Caco-2 (cell line): ENCODE results near the gene STRADB. TPM values are rescaled to one million over a fixed set of nuclear protein-coding genes. Genes with fewer than 3 reads are reported as not detected.

Experiments used
- BruUV-seq: library from RNA; stranded (reverse); fragments of 400-500 nt; replicated peaks from 2 replicates; lab custom pipeline; 2021; lab: Mats Ljungman, UMichigan
- CTCF ChIA-PET: fragments of 300-600 bp; sonication (Branson Sonifier 250); formaldehyde crosslinking; loops from one replicate; lab custom pipeline; 2022; ENCODE audit warnings: antibody characterized with exemption; lab: Charles Lee
- POLR2A ChIA-PET: fragments of 300-600 bp; sonication (Branson Sonifier 250); formaldehyde crosslinking; loops from one replicate; lab custom pipeline; 2022; ENCODE audit warnings: antibody characterized with exemption; lab: Charles Lee
- DNase-seq, 2 experiments: peaks; one replicate each; pipeline versions ENCODE4 v3.0.0 to v3.0.0-alpha.2; 2020 to 2022
- H3K27me3 ChIP-seq: replicated peaks from 2 replicates; pipeline ENCODE4 v1.6.0; 2011; ENCODE audit warnings: low read length; ENCODE audit not compliant: control insufficient read depth, insufficient read depth
- H3K36me3 ChIP-seq: 2 replicates; pipeline ENCODE4 v1.5.1; 2011; ENCODE audit warnings: low read length; ENCODE audit not compliant: control insufficient read depth, insufficient read depth
- H3K4me1 ChIP-seq: fragments of 250-450 bp; sonication (Bioruptor Pico); 2 replicates; pipeline ENCODE4 v1.5.1; 2020; ENCODE audit warnings: mild to moderate bottlenecking
- H3K4me3 ChIP-seq: 2 replicates; pipeline ENCODE4 v1.5.1; 2011; ENCODE audit warnings: low read depth, mild to moderate bottlenecking, control low read depth, low read length
- H3K9me3 ChIP-seq: fragments of 250-450 bp; sonication (Bioruptor Pico); 2 replicates; pipeline ENCODE4 v1.5.1; 2020; ENCODE audit warnings: mild to moderate bottlenecking, moderate library complexity
- H3K27ac Mint-ChIP-seq: one replicate; pipeline ENCODE4 v1.8.0; 2022; ENCODE audit warnings: mixed read lengths; ENCODE audit not compliant: unreplicated experiment
- H3K27me3 Mint-ChIP-seq: one replicate; pipeline ENCODE4 v1.8.0; 2022; ENCODE audit warnings: mixed read lengths; ENCODE audit not compliant: insufficient read depth, unreplicated experiment
- H3K36me3 Mint-ChIP-seq: one replicate; pipeline ENCODE4 v1.8.0; 2022; ENCODE audit warnings: mild to moderate bottlenecking, mixed read lengths; ENCODE audit not compliant: insufficient read depth, unreplicated experiment
- H3K4me1 Mint-ChIP-seq: one replicate; pipeline ENCODE4 v1.8.0; 2022; ENCODE audit warnings: low read depth, mixed read lengths; ENCODE audit not compliant: unreplicated experiment
- H3K4me3 Mint-ChIP-seq: one replicate; pipeline ENCODE4 v1.8.0; 2022; ENCODE audit warnings: mild to moderate bottlenecking, moderate library complexity, mixed read lengths; ENCODE audit not compliant: unreplicated experiment
- H3K9me3 Mint-ChIP-seq: one replicate; pipeline ENCODE4 v1.8.0; 2022; ENCODE audit warnings: mixed read lengths; ENCODE audit not compliant: unreplicated experiment
- intact Hi-C: fragments of 100-400 bp; cut with micrococcal nuclease; formaldehyde crosslinking; loops from one replicate; pipeline ENCODE4 v1.10.0; 2022; ENCODE audit not compliant: unreplicated experiment
- total RNA-seq: library from RNA; stranded (reverse); gene quantifications from 2 replicates; pipeline ENCODE4 v1.2.3, GENCODE V29; 2022
- TF ChIP-seq, protein P1 (sequence below), 2 experiments: fragments of 200-600 bp in 1 of 2; IDR thresholded peaks; 1 replicate in 1 of 2; 2 replicates in 1 of 2; pipeline versions ENCODE4 v1.5.1 to v1.8.0; 2011 to 2022; ENCODE audit warnings: antibody characterized with exemption in 1 of 2, control low read depth in 1 of 2, inconsistent platforms in 1 of 2, low read depth in 1 of 2, low read length in 1 of 2, mild to moderate bottlenecking in 1 of 2, moderate library complexity in 1 of 2; ENCODE audit not compliant: insufficient read depth in 1 of 2, severe bottlenecking in 1 of 2, unreplicated experiment in 1 of 2

The STRADB gene
- total RNA-seq, 1 experiment from 2014 or later: 49.0 TPM

DNA sequence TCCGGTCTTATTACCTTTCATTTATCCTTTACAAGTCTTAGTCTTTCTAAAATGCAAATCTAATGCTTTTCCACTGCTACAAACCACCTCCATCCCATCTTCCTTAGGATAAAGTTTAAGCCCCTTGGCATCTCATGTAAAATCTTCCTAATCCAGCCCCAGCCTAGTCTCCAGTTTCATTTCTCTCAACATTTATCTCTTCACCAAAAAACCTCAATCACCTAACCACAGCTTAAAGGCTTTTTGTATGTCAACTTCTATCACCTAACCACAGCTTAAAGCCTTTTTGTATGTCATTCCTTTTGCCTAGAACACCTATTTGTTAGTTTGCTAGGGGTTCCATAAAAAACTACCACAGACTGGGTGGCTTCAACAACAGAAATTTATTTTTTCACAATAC is 4.5 kb upstream of the STRADB start:
- H3K27me3 Mint-ChIP-seq: no peaks in the 10 kb centered on the region
- CTCF ChIA-PET: no interaction called here
- Histone ChIP-seq H3K36me3 (no peaks in the 10 kb centered on the region; the same call in 1 of the 2 replicates), H3K4me3 (no peak overlapping the region), H3K9me3 (no peaks in the 10 kb centered on the region), H3K4me1 (peaks cover 34% of the 10 kb centered on the region), H3K27me3 (no peaks in the 10 kb centered on the region)
- intact Hi-C loops: no loop called here
- H3K36me3 Mint-ChIP-seq: peaks cover 10% of the 10 kb centered on the region
- DNase-seq: no peak
- peaks cover 29% of the 10 kb centered on the region for H3K4me1 Mint-ChIP-seq
- no peak overlapping the region for H3K4me3 Mint-ChIP-seq
- no peak overlapping the region for H3K27ac Mint-ChIP-seq
- BruUV-seq: no TSS peak
- TF ChIP-seq, protein P1, sequence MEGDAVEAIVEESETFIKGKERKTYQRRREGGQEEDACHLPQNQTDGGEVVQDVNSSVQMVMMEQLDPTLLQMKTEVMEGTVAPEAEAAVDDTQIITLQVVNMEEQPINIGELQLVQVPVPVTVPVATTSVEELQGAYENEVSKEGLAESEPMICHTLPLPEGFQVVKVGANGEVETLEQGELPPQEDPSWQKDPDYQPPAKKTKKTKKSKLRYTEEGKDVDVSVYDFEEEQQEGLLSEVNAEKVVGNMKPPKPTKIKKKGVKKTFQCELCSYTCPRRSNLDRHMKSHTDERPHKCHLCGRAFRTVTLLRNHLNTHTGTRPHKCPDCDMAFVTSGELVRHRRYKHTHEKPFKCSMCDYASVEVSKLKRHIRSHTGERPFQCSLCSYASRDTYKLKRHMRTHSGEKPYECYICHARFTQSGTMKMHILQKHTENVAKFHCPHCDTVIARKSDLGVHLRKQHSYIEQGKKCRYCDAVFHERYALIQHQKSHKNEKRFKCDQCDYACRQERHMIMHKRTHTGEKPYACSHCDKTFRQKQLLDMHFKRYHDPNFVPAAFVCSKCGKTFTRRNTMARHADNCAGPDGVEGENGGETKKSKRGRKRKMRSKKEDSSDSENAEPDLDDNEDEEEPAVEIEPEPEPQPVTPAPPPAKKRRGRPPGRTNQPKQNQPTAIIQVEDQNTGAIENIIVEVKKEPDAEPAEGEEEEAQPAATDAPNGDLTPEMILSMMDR (IDR thresholded peaks at IDR 0.05; ENCODE audit: insufficient read depth in 1 of 2, low read depth in 1 of 2, low read length in 1 of 2, severe bottlenecking in 1 of 2, unreplicated experiment in 1 of 2): no peak
- H3K9me3 Mint-ChIP-seq: no peaks in the 10 kb centered on the region
- POLR2A ChIA-PET: no interaction called here

DNA sequence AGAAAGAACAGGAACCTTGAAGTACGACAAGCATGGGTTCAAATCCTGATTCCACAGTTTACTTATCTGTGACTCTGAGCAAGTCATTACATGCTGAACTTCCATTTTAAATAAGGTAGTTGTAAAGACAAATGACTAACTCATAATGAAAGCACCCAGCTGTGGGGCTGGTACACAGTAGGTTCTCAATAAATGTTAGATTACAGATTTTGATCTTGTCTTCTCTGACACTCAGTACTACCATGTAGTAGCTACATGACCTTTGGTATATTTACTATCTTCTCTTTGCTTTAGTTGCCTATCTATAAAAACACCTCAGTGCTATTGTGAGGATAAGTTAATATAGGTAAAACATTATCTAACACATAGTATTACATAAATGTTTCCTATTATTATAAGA is 3.5 kb upstream of the STRADB start:
- H3K9me3 ChIP-seq: no peaks in the 10 kb centered on the region
- Mint-ChIP-seq H3K27me3 (no peaks in the 10 kb centered on the region), H3K9me3 (no peaks in the 10 kb centered on the region), H3K36me3 (peaks cover 10% of the 10 kb centered on the region), H3K4me3 (no peak overlapping the region), H3K27ac (no peak overlapping the region), H3K4me1 (peaks cover 29% of the 10 kb centered on the region)
- TF ChIP-seq, protein P1 (IDR thresholded peaks at IDR 0.05; ENCODE audit: insufficient read depth in 1 of 2, low read depth in 1 of 2, low read length in 1 of 2, severe bottlenecking in 1 of 2, unreplicated experiment in 1 of 2): no peak
- peaks cover 38% of the 10 kb centered on the region for H3K4me1 ChIP-seq
- H3K4me3 ChIP-seq: no peak overlapping the region
- H3K36me3 ChIP-seq: no peaks in the 10 kb centered on the region; the same call in 1 of the 2 replicates
- H3K27me3 ChIP-seq: no peaks in the 10 kb centered on the region
- ChIA-PET POLR2A (interaction anchor here (0.6 kb wide), 1 partner anchor 54 kb away, joined by 4 read pairs; no protein-coding TSS in a partner anchor), CTCF (no interaction called here)
- no TSS peak for BruUV-seq
- intact Hi-C loops: no loop called here
- no peak for DNase-seq

DNA sequence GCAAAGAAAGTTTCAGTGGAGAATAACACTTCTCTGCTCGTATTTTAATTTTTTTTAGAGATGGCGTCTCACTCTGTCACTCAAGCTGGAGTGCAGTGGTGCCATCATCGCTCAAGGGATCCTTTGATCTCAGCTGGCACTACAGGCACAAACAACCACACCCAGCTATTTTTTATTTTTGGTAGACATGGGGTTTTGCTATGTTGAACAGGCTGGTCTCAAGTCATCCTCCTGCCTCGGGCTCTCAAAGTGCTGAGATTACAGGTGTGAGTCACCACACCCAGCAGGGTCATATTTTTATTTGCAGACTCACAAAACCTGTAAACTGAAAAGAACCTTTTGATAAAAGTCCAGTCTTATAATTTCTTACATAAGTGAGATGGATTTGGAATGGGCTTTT is 2.8 kb upstream of the STRADB start:
- Histone ChIP-seq H3K27me3 (no peaks in the 10 kb centered on the region), H3K4me3 (no peak overlapping the region), H3K9me3 (no peaks in the 10 kb centered on the region), H3K4me1 (peaks cover 38% of the 10 kb centered on the region), H3K36me3 (no peaks in the 10 kb centered on the region; the same call in 1 of the 2 replicates)
- Mint-ChIP-seq H3K36me3 (peaks cover 10% of the 10 kb centered on the region), H3K27me3 (no peaks in the 10 kb centered on the region), H3K4me3 (no peak overlapping the region), H3K27ac (no peak overlapping the region), H3K9me3 (no peaks in the 10 kb centered on the region), H3K4me1 (peaks cover 29% of the 10 kb centered on the region)
- TF ChIP-seq, protein P1 (IDR thresholded peaks at IDR 0.05; ENCODE audit: insufficient read depth in 1 of 2, low read depth in 1 of 2, low read length in 1 of 2, severe bottlenecking in 1 of 2, unreplicated experiment in 1 of 2): no peak
- intact Hi-C loops: no loop called here
- ChIA-PET POLR2A (interaction anchor here (0.6 kb wide), 1 partner anchor 53 kb away, joined by 4 read pairs; no protein-coding TSS in a partner anchor), CTCF (no interaction called here)
- no TSS peak for BruUV-seq
- DNase-seq: no peak
